HG03342 (cell line): ENCODE data around the gene C4B.
"Not testable (repeated sequence)": the region's sequence is repeated elsewhere in the genome, so short reads cannot be mapped to it uniquely, and the experiment has no call there.

ENCODE experiments used
- ATAC-seq: cut with Tn5 transposase; IDR thresholded peaks from one replicate; pipeline ENCODE4 v1.9.1; 2021; ENCODE audit warnings: mild to moderate bottlenecking, moderate library complexity; ENCODE audit not compliant: unreplicated experiment

Gene C4B

DNA sequence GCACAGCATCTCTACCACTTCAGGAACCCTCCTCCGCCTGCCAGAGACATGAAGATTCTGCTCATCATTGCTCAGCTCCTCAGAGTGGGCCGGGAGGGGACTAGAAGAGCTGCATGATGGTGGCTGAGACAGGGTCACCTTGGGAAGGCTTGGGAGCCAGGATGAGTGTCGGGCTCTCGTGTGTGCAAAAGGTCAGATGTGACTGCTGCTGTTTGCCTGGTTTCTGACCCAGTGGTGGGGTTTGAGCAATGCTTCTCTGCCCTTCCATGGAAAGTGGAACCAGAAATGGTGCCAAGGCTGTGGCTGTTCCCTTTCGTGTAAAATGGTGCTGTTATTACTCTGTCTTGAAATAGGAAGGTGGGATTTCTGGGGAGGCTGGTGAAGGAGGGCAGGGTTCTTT, 33.6 kb upstream of the C4B start:
- ATAC-seq: not testable (repeated sequence)

DNA sequence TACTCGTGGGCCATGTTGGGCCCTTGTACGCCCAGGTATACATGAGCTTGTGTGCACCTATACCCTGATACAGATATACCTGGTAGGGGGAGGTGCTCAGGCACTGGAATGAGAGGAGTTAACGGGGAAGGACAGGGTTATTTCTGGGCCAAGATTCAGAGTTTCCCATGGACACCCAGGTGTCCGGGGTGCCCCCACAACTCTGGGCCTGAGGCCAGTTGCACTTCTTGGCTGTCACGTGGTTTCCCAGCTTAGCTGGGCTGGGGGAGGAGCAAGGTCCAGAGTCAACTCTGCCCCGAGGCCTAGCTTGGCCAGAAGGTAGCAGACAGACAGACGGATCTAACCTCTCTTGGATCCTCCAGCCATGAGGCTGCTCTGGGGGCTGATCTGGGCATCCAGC, 32.9 kb upstream of the C4B start, which contains the start of gene C4A:
C4A (plus strand) TSS at position 314 of the 400 bp plus-strand sequence; CDS start at position 365, 51 bp downstream.
- ATAC-seq: not testable (repeated sequence)

- not testable (repeated sequence) for ATAC-seq
These were observed 25.2 kb upstream of the C4B start for GRCh38 chr6:31989363-31989762.

GRCh38 chr6:31994421-31994820, 20.2 kb upstream of the C4B start:
- ATAC-seq: not testable (repeated sequence)

DNA sequence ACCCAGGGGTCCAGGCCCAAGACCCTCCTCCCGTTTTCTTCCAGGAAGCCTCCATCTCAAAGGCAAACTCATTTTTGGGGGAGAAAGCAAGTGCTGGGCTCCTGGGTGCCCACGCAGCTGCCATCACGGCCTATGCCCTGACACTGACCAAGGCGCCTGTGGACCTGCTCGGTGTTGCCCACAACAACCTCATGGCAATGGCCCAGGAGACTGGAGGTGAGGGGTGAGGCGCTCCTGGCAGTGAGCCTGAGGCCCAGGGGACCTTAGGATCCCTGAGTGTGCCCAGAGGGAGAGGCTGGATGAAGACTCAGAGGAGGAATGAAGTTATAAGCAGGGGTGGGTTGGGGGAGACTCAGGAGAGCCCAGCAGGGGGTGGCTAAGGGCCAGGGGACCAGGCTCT, 18.2 kb upstream of the C4B start:
- ATAC-seq: not testable (repeated sequence)

GRCh38 chr6:32002546-32003268, 11.9 kb upstream of the C4B start:
- not testable (repeated sequence) for ATAC-seq

DNA sequence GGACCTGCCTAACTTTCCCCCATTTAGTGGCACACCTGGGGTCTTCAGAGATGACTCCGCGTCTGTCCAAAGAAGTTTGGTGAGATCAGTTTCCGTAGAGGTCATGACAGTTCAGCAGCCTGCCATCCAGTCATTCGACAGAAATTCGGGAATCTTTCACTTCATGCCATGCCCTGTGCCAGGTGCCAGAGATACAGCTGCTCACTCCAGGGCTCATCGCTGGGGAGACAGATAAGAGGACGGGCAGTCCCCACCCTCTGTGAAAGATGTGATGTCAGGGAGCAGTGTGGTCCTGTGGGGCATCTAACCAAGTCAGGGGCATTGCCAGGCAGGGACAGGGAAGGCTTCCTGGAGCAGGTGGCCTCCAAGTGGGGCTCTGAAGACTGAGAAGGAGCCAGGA, 11.3 kb upstream of the C4B start:
- ATAC-seq: not testable (repeated sequence)

GRCh38 chr6:32004393-32004792, 10.2 kb upstream of the C4B start:
- ATAC-seq: not testable (repeated sequence)

DNA sequence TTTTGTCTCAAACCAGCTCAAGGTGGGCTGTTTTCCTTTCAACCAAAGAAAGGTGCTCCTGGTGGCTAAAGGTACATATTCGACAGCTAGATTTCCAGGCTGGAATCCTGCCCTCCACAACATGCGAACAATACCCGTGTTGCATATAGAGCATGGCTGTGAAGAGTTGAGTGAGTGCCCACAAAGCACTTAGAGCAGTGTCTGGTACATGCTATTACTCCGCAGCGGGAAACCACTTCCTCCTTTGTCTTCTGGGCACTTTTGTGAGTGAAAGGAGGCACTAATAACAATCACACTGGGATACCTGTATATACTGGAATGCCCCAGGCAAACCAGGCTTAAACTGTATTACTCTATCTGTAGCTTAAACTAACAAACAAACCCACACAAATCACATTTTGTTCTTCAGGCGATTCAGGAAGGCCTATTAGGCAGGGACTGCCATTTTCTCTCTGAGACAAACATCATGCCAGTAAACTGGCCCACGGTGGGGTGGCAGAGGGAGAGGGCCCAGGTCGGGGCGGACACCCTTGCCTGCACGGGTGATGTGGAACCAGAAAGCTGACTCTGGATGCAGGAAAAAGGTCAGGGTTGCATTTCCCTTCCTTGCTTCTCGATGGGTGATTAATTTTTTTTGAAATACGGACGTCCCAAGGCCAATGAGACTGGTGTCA, 9.6 kb upstream of the C4B start:
- not testable (repeated sequence) for ATAC-seq

- ATAC-seq: not testable (repeated sequence)
These were observed 9.1 kb upstream of the C4B start for GRCh38 chr6:32005538-32005880.

- ATAC-seq: not testable (repeated sequence)
These were observed 8.5 kb upstream of the C4B start for GRCh38 chr6:32005991-32006529.

DNA sequence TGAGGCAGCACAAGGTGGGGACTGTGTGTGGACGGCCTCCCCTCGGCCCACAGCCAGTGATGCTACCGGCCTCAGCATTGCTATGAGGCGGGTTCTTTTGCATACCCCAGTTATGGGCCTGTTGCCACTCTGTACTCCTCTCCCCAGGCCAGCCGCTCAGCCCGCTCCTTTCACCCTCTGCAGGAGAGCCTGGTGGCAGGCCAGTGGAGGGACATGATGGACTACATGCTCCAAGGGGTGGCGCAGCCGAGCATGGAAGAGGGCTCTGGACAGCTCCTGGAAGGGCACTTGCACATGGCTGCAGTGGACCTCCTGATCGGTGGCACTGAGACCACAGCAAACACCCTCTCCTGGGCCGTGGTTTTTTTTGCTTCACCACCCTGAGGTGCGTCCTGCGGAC, 7.5 kb upstream of the C4B start:
- not testable (repeated sequence) for ATAC-seq

GRCh38 chr6:32008037-32008436, 6.6 kb upstream of the C4B start:
- ATAC-seq: not testable (repeated sequence)

- not testable (repeated sequence) for ATAC-seq
These were observed 6.0 kb upstream of the C4B start for GRCh38 chr6:32008616-32009015.

DNA sequence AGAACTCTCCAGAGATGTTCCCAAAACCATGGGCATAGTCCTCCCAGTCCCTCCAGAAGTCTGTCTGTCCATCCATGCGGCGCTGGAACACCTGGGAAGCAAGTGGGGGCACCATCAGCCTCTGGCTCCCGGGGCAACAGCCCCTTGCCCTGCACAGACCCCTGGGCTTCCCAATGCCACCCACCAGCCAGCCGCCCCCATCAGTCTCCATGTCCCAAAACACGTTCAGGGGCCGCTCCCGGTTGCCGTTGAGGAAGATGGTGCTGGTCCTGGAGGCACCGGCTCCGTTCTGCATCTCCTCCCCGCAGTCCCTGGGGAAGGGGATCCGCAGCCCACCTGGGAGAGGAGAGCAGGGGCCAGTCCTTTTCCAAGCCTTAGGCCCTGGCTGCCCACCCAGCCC, 5.1 kb upstream of the C4B start:
- not testable (repeated sequence) for ATAC-seq

DNA sequence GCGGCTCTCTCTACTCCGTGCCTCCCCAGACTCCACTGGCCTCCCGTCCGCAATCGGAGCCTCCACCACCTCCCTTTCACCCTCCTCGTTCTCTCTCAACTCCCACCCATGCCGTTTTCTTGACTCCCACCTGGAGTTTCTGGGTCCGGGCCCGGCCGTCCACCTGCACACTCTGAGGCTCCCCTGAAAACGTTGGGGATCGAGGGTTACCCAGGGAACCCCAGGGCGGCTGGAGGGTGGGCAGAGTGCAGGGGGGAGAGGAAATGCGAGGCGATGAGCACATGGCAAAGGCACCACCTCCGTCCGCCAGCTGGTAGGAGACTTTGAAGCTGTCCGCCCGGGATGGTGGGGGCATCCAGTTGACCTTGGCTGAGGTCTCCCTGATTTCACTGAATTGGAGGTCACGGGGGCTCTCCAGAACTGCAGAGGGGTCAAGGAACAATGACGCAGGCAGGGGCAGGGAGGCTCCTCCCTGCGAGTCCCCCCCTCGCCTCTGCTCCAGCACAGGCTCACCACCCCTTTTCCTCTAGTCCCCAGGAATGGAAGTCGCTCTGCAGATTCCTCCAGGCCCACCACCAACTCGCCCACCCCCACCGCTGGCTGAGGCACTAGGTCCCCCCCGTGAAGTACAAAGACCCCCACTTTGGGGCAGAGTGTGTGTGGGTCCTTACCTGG, 3.6 kb upstream of the C4B start:
- not testable (repeated sequence) for ATAC-seq

DNA sequence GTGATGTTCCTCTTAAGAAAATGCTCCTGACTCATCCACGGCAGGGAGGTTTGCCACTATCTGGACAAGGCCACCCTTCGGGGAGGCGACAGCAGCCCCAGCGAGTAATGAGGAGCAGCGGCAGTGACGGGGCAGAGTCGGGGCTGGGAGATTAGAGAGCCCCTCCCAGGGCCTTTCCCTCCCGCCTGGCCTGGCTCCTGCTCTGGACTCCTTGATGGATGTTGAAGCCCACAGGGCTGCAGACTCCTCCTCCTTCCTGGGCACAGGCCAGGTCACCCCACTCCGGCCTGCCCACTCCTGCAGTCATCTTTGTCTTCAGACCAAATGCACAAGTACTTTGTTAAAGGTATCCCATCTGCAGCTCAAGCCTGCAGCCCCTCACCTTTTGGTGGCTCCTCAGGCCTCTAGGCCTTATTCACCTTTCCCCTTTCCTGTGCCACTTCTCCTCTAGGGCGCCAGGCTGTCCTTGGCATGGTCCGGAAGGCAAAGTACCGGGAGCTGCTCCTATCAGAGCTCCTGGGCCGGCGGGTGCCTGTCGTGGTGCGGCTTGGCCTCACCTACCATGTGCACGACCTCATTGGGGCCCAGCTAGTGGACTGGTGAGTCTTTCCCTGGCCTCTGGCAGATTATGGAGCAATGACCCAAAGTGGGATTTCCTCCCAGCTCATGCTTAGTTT, 1.5 kb upstream of the C4B start:
- ATAC-seq: not testable (repeated sequence)

- not testable (repeated sequence) for ATAC-seq
These were observed 857 bp upstream of the C4B start for GRCh38 chr6:32013738-32014137.

DNA sequence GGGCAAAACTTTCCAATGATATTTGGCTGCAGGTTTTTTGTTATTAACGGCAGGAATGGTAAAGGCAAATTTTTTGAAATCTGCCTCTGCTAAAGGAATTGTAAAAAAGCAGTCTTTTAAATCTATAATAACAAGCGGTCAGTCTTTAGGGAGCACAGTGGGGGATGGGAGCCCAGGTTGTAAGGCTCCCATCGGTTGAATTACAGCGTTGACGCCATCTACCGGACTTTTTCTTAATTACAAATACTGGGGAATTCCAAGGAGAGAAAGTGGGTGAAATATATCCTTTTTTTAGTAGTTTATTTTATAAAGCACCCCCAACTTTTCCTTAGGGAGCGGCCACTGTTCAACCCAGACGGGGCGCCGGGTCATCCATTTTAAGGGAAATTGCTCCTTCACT, 7.5 kb downstream of the C4B start:
- not testable (repeated sequence) for ATAC-seq

DNA sequence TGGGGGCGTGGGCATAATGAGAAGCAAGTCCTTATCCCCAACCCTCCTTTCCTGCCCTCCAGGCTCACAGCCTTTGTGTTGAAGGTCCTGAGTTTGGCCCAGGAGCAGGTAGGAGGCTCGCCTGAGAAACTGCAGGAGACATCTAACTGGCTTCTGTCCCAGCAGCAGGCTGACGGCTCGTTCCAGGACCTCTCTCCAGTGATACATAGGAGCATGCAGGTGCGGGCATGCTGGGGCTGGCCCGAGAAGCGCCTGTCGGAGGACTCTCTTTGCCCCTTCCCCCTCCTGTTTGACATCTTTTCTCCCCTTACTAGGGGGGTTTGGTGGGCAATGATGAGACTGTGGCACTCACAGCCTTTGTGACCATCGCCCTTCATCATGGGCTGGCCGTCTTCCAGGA, 14.0 kb downstream of the C4B start:
- ATAC-seq: not testable (repeated sequence)

DNA sequence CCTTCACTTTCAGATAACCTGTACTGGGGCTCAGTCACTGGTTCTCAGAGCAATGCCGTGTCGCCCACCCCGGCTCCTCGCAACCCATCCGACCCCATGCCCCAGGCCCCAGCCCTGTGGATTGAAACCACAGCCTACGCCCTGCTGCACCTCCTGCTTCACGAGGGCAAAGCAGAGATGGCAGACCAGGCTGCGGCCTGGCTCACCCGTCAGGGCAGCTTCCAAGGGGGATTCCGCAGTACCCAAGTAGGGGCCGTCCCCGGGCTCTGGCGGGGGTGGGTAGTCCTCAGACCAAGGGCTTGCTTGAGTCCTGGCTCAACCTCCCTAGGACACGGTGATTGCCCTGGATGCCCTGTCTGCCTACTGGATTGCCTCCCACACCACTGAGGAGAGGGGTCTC, 15.0 kb downstream of the C4B start:
- ATAC-seq: not testable (repeated sequence)
